Vagina (tissue), 2 donors: ENCODE results near the gene PRSS37. TPM values are rescaled to one million over a fixed set of nuclear protein-coding genes. Genes with fewer than 3 reads are reported as not detected.

Experiments used
- DNase-seq, 2 donors: peaks; one replicate each; pipeline ENCODE4 v3.0.0-alpha.2; 2017; ENCODE audit errors: extremely low spot score in 2 of 2
- H3K27ac ChIP-seq: fragments of 200-600 bp; sonication (generic); one replicate; pipeline ENCODE4 v1.5.1; 2019
- H3K27me3 ChIP-seq: fragments of 200-600 bp; sonication (generic); one replicate; pipeline ENCODE4 v1.5.1; 2019
- H3K36me3 ChIP-seq, 2 donors: fragments of 200-600 bp; sonication (generic); one replicate each; pipeline ENCODE4 v1.5.1; 2017 to 2019
- H3K4me1 ChIP-seq: fragments of 200-600 bp; sonication (generic); one replicate; pipeline ENCODE4 v1.5.1; 2019
- H3K4me3 ChIP-seq, 2 donors: fragments of 200-600 bp; sonication (generic); 1 replicate in 1 of 2; 2 replicates in 1 of 2; pipeline ENCODE4 v1.5.1; 2016 to 2019
- H3K9me3 ChIP-seq: fragments of 200-600 bp; sonication (generic); one replicate; pipeline ENCODE4 v1.5.1; 2019
- POLR2A ChIP-seq, 2 donors: fragments of 450-650 bp; IDR thresholded peaks; one replicate each; pipeline ENCODE4 v1.6.1; 2017; ENCODE audit warnings: antibody characterized with exemption in 2 of 2, mild to moderate bottlenecking in 2 of 2, moderate library complexity in 2 of 2
- POLR2AphosphoS5 ChIP-seq, 2 donors: sonication (generic); formaldehyde crosslinking; IDR thresholded peaks; one replicate each; pipeline ENCODE4 v1.9.0; 2017; ENCODE audit warnings: antibody characterized with exemption in 2 of 2, mild to moderate bottlenecking in 2 of 2, low read depth in 1 of 2; ENCODE audit not compliant: insufficient read depth in 1 of 2
- intact Hi-C: fragments of 100-400 bp; cut with DNase I; formaldehyde crosslinking; loops from one replicate; pipeline ENCODE4 v1.15.1; 2023
- total RNA-seq: library from RNA; depleted of rRNA; stranded (reverse); fragments of >200 nt; gene quantifications from one replicate; pipeline ENCODE4 v1.2.3, GENCODE V29; 2016
- TF ChIP-seq, protein P1 (sequence below), 3 experiments: fragments of 450-650 bp in 2 of 3; fragments of 200-600 bp in 1 of 3; sonication (generic) in 1 of 3; IDR thresholded peaks; one replicate each; pipeline ENCODE4 v1.5.1; 2017 to 2019; ENCODE audit warnings: antibody characterized with exemption in 3 of 3, mild to moderate bottlenecking in 2 of 3, moderate library complexity in 2 of 3

Gene PRSS37
- total RNA-seq, 1 donor from 2014 or later: not detected

DNA sequence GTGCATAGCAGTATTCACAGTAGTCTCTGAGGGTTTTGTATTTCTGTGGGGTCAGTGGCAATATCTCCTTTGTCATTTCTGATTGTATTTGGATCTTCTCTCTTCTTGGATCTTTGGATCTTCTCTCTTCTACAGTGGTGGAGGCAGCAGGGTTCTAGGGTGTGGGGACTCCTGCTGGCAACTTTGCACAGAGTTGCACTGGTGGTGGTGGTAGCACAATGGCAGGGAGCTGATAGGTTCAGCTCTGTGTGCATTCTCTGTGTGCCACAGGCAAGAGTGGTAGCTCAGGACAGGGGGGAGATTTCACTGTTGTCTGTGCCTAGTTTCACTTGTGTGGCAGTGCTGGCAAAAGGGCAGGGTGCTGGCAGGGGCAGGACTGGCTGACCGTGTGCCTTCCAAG, 35.1 kb upstream of the PRSS37 start:
- Histone ChIP-seq H3K4me1 (no peaks in the 10 kb centered on the region), H3K4me3 (no peak overlapping the region), H3K9me3 (no peaks in the 10 kb centered on the region), H3K36me3 (no peaks in the 10 kb centered on the region), H3K27me3 (no peaks in the 10 kb centered on the region), H3K27ac (no peak overlapping the region)
- TF ChIP-seq POLR2AphosphoS5 (IDR thresholded peaks at IDR 0.05; ENCODE audit: insufficient read depth in 1 of 2, low read depth in 1 of 2): no peak
- TF ChIP-seq POLR2A (IDR thresholded peaks at IDR 0.05): no peak
- TF ChIP-seq, protein P1, sequence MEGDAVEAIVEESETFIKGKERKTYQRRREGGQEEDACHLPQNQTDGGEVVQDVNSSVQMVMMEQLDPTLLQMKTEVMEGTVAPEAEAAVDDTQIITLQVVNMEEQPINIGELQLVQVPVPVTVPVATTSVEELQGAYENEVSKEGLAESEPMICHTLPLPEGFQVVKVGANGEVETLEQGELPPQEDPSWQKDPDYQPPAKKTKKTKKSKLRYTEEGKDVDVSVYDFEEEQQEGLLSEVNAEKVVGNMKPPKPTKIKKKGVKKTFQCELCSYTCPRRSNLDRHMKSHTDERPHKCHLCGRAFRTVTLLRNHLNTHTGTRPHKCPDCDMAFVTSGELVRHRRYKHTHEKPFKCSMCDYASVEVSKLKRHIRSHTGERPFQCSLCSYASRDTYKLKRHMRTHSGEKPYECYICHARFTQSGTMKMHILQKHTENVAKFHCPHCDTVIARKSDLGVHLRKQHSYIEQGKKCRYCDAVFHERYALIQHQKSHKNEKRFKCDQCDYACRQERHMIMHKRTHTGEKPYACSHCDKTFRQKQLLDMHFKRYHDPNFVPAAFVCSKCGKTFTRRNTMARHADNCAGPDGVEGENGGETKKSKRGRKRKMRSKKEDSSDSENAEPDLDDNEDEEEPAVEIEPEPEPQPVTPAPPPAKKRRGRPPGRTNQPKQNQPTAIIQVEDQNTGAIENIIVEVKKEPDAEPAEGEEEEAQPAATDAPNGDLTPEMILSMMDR (IDR thresholded peaks at IDR 0.05): no peak
- no peak for DNase-seq
- intact Hi-C loops: no loop called here

DNA sequence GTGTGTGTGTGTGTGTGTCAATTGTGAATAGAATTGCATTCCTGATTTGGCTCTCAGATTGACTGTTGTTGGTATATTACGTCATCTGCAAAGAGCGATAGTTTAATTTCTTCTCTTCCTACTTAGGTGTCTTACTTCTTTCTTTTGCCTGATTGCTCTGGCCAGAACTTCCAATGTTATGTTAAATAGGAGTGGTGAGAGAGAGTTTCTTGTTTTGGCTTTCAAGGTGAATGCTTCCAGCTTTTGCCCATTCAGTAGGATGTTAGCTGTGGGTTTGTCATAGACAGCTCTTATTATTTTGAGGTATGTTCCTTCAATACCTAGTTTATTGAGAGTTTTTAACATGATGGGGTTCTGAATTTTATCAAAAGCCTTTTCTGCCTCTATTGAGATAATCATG, 34.2 kb upstream of the PRSS37 start:
- no peak for DNase-seq
- TF ChIP-seq, protein P1 (IDR thresholded peaks at IDR 0.05): no peak
- TF ChIP-seq POLR2A (IDR thresholded peaks at IDR 0.05) (no peak), POLR2AphosphoS5 (IDR thresholded peaks at IDR 0.05; ENCODE audit: insufficient read depth in 1 of 2, low read depth in 1 of 2) (no peak)
- Histone ChIP-seq H3K36me3 (no peaks in the 10 kb centered on the region), H3K27me3 (no peaks in the 10 kb centered on the region), H3K9me3 (no peaks in the 10 kb centered on the region), H3K27ac (no peak overlapping the region), H3K4me1 (no peaks in the 10 kb centered on the region), H3K4me3 (no peak overlapping the region)
- intact Hi-C loops: no loop called here

DNA sequence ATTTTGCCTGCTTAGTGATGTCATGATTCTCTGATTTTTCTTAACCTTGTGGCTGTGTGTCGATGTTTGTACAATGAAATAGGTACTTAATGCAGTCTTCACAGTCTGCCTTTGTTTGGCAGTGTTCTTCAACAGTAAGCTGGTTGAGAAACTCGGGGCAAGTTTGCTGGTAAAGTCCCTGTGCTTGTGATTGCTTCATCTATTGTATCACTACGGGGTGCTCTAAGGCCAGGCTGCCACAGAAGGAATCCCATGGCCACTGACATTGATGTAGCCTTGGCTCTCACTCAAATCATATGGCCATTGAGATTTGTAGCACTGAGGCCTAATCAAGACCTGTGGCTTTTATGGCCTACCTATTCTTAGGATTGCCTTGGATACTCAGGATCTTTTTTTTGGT, 33.5 kb upstream of the PRSS37 start:
- no peak for DNase-seq
- TF ChIP-seq POLR2AphosphoS5 (IDR thresholded peaks at IDR 0.05; ENCODE audit: insufficient read depth in 1 of 2, low read depth in 1 of 2) (no peak), POLR2A (IDR thresholded peaks at IDR 0.05) (no peak)
- TF ChIP-seq, protein P1 (IDR thresholded peaks at IDR 0.05): no peak
- no peak overlapping the region for H3K4me3 ChIP-seq
- no peaks in the 10 kb centered on the region for H3K36me3 ChIP-seq
- no peak overlapping the region for H3K27ac ChIP-seq
- H3K9me3 ChIP-seq: no peaks in the 10 kb centered on the region
- intact Hi-C loops: no loop called here
- no peaks in the 10 kb centered on the region for H3K27me3 ChIP-seq
- no peaks in the 10 kb centered on the region for H3K4me1 ChIP-seq

DNA sequence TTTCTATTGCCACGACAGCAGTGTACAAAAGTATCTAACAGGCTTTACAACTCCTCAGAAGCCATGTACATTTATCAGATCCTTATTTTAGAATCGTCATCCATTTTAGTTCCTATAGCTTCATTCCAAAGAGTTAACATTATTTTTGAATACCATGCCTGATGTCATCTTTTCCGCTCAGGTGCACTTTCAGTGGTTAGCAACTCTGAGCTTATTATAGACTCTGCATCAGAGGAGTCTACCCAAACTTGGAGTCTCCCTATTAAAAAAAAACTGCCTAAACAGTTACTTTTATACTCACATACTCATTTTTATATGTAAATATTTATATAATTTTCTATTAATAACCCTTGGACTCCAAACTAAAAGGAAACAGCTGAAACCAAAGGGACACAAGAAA, 31.6 kb upstream of the PRSS37 start:
- no peaks in the 10 kb centered on the region for H3K27me3 ChIP-seq
- no peak for TF ChIP-seq POLR2AphosphoS5 (IDR thresholded peaks at IDR 0.05; ENCODE audit: insufficient read depth in 1 of 2, low read depth in 1 of 2)
- TF ChIP-seq, protein P1 (IDR thresholded peaks at IDR 0.05): no peak
- TF ChIP-seq POLR2A (IDR thresholded peaks at IDR 0.05): no peak
- H3K27ac ChIP-seq: no peak overlapping the region
- no peaks in the 10 kb centered on the region for H3K4me1 ChIP-seq
- intact Hi-C loops: no loop called here
- no peaks in the 10 kb centered on the region for H3K9me3 ChIP-seq
- no peak overlapping the region for H3K4me3 ChIP-seq
- no peaks in the 10 kb centered on the region for H3K36me3 ChIP-seq
- no peak for DNase-seq

DNA sequence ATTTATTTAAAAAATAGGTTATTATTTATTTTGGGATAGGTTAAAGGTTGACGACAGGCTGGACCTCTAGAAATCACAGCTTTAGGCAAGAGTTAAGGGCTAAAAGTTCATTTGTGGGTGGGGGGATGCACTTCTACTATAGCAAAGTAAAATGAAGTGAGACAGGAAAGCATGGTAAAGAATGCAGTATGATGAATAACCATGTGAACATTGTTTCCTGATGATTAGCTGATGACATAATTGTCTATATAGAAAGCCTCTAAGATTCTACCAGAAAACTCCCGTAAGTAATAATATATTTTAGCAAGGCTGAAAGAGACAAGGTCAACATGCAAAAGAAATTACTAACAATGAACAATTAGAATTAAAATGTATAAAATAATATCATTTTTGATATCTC, 25.7 kb upstream of the PRSS37 start:
- no peak for TF ChIP-seq POLR2AphosphoS5 (IDR thresholded peaks at IDR 0.05; ENCODE audit: insufficient read depth in 1 of 2, low read depth in 1 of 2)
- TF ChIP-seq, protein P1 (IDR thresholded peaks at IDR 0.05): no peak
- TF ChIP-seq POLR2A (IDR thresholded peaks at IDR 0.05): no peak
- H3K27ac ChIP-seq: no peak overlapping the region
- DNase-seq: no peak
- no peak overlapping the region for H3K4me3 ChIP-seq
- H3K9me3 ChIP-seq: no peaks in the 10 kb centered on the region
- H3K4me1 ChIP-seq: no peaks in the 10 kb centered on the region
- intact Hi-C loops: no loop called here
- H3K36me3 ChIP-seq: no peaks in the 10 kb centered on the region
- no peaks in the 10 kb centered on the region for H3K27me3 ChIP-seq
